OCI-LY3 (cell line): ENCODE data around the gene H2BK1.

Experiments
- EZH2phosphoT487 ChIP-seq: fragments of 200-600 bp; shearing (Covaris generic); IDR thresholded peaks from 2 replicates; pipeline ENCODE4 v1.6.1; 2018; ENCODE audit warnings: antibody characterized with exemption, mixed run types, low read depth
- TF ChIP-seq, protein P1 (sequence below): fragments of 200-600, 300-600 bp; sonication (generic); IDR thresholded peaks from 2 replicates; pipeline ENCODE4 v1.5.1; 2014; ENCODE audit warnings: antibody characterized with exemption, low read length, low read depth

GRCh38 chr7:151226560-151226874, 16.2 kb upstream of the H2BK1 start:
- TF ChIP-seq, protein P1, sequence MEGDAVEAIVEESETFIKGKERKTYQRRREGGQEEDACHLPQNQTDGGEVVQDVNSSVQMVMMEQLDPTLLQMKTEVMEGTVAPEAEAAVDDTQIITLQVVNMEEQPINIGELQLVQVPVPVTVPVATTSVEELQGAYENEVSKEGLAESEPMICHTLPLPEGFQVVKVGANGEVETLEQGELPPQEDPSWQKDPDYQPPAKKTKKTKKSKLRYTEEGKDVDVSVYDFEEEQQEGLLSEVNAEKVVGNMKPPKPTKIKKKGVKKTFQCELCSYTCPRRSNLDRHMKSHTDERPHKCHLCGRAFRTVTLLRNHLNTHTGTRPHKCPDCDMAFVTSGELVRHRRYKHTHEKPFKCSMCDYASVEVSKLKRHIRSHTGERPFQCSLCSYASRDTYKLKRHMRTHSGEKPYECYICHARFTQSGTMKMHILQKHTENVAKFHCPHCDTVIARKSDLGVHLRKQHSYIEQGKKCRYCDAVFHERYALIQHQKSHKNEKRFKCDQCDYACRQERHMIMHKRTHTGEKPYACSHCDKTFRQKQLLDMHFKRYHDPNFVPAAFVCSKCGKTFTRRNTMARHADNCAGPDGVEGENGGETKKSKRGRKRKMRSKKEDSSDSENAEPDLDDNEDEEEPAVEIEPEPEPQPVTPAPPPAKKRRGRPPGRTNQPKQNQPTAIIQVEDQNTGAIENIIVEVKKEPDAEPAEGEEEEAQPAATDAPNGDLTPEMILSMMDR, result no peak
- no peak for TF ChIP-seq EZH2phosphoT487
